ENCODE data around the gene EFNA1.
"Not testable (repeated sequence)": the region's sequence is repeated elsewhere in the genome, so short reads cannot be mapped to it uniquely, and the experiment has no call there.

EFNA1 gene

DNA sequence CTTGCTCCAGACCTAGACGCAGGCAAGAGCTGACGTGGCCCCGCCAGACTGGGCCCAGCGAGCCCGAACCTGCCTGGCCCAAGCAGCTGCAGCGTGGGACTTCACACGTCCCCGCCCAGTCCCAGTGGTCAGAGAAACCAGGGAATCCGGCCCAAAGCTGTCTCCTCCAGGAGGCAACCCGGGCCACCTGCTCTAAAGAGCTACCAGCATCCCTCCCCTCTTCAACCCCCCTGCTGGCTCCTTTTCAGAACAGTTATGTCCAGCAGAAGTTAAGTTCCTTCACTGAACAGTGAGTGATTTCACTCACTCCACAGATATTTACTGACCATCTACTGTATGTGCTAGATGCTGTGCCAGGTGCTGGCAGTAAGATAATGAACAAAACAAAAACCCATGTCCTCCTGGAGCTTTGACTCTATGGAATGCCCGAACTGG is 2.1 kb upstream of the EFNA1 start:
- no peak for DNase-seq

DNA sequence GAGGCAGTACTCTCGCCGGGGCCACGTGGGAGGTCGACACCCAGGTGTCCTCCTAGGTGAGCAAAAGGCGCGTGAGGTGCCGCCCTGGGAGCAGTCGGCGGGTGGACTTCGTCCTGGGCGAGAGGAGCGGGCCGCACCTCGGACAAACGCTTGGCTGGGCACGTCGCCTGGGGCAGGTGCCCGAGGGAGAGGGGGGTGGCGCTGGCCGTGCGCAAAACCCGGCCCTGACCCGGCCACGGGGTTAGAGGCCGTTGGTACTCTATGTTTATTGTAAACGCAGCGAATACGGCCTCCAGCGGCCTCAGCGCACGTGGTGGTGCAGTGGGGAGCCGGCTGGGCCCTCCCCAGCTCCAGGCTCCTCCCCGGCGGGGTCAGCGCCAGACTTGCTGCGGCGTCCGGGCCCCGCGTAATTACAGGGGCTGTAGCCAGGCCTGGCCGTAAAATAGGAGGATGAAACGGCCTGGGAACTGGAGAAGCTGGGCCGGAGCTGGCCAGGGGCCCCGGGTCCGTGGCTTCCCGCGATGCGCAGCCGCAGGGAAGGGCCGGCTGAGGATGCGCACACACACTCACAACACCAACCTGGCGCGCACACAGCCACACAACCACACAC is 1.6 kb upstream of the EFNA1 start:
- no peak for DNase-seq

DNA sequence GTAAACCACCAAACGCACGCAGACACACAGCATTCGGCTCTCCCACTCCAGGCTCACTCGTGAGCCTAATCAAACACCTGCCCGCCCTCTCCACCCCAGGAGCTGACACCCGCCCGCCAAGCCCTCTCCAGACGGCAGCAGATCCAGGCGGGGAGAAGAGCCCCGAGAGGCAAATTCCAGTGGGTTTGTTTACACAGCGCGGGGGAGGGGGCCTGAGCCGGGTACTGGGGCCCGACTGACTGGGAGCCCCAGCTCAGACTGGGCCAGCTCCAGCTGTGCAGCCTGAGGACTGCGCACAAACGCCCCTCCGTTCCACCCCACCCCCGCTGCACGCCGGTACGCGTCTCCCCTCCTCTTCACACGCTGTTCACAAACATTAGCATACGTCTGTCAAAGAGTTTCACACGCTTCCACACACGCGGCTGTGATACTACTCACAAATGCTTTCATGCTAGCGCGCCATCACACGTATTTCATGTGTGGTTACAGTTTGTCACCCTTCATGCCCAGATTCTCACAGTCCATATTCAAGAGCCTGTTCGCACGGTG is 1.0 kb upstream of the EFNA1 start:
- peak; percentile 16 for DNase-seq

DNA sequence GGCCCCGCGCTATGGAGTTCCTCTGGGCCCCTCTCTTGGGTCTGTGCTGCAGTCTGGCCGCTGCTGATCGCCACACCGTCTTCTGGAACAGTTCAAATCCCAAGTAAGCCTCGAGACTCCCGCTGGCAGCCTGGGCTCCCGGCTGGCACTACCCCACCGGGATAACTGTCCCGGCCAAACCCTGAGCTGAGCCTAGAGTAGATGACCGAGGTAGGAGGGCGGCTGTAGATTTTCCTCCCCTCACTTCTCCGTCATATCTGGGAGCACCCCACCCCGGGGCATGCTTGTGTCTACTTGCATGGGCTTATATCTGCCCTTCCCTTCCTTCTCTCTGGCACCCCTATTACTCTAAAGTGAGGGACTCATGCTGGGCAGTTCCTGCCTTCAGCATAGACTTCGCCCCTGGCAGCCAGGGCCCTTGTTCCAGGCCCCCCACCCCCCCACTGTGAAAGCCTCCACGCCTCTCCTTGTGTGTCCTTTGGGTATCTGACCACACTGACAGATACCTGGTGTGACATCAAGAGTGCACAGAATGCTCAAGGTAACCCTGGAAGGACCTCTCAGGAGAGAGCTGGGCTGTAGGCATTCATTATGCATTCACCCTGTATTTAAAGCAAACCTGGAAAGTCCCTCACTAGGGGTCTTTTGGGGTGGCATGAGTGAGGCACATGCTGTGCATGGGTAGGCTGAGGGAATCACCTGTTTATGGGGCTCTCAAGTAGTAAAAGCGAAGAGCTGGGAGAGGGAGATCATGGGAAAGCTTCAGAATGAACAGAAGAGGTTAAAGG is 485 bp downstream of the EFNA1 start:
- no peak for DNase-seq

DNA sequence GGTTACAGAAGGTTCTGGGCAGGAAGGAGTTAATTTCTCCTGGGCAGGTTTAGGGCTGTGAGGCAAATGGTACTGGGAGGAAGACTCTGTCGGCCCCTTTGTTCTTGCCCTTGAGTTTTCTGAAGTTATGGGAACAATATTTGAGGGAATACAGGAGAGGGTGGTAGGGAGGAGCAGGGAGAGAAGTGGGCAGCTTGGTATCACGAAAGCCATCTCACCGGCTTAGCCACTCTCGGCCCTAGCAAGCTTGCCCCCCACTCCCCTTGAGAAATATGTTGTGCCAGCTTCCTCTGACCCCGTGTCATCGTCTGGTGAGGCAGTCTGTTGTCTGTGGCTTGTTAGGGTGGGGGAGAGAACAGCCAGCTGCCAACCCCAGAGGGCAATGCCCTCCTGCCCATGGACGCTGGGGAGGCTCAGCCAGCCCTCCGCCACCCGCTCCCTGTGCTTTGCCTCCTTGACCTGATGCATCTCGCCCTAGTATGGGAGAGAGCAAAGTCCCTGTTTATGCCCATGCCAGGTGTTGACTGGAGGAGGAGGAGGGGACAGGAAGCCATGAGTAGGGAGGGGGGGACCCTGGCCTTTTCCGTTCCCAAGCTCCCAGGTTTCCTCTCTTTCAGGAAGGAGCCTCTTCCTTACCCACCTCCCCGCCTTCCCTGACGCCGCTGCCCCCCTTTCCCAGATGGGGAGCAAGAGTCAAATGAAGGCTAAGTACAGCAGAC is 1.2 kb downstream of the EFNA1 start:
- DNase-seq = no peak

DNA sequence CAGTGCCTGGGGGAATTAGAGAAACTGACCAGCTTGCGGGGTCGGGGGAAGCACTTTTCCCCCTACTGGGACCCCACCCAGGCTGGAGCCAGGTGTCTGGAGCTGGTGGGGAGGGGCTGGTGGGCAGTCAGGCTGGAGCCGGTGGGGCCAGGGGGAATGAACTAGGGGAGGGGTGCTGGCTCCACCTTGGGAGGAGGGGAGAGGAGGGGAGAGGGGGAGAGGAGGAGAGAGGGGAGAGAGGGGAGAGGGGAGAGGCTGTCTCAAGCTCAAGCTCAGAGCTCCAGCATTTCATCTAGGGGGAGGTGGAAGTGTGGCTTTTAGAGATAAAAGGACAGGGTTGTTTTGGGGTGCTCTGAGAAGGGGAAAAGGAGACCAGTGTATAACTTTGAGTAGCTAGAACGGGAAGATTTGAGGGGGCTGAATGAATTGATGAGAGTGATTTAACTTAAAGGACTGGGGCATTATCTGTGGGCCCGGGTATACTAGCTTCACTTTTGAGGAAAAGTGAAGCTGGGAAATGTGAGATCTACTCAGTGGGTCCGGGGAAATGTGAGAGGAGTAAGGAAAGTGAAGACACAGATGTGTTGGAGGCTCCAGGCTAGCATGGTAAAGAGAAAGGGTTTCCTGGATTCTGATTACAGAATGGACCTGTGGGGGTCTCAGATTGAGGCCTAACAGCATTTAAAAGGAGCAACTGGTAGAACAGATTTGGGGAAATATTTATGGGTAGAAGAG is 2.8 kb downstream of the EFNA1 start:
- no peak for DNase-seq

DNA sequence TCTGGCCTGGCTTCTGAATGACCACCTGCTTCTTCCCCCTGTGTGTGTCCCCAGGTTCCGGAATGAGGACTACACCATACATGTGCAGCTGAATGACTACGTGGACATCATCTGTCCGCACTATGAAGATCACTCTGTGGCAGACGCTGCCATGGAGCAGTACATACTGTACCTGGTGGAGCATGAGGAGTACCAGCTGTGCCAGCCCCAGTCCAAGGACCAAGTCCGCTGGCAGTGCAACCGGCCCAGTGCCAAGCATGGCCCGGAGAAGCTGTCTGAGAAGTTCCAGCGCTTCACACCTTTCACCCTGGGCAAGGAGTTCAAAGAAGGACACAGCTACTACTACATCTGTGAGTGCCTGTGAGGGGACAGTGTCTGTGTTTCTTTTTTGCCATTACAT is 3.6 kb downstream of the EFNA1 start:
- DNase-seq = no peak

DNA sequence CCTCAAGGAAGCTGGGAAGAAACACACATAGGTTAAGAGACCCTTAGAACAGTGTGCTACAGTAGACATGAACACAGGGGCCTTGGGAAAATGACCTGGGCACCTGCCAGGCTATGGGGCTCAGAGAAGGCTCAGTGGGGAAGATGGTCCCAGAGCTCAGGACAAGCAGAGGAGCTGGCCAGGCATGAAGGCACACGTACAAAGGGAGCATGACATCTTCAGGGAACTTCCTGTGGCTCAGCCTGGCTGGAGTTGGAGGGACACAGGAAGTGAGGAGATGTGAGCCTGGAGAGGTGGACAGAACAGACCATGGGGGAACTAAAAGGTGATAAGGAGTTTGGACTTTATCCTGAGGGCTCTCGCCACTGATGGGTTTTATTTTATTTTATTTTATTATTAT is 4.2 kb downstream of the EFNA1 start:
- no peak for DNase-seq

DNA sequence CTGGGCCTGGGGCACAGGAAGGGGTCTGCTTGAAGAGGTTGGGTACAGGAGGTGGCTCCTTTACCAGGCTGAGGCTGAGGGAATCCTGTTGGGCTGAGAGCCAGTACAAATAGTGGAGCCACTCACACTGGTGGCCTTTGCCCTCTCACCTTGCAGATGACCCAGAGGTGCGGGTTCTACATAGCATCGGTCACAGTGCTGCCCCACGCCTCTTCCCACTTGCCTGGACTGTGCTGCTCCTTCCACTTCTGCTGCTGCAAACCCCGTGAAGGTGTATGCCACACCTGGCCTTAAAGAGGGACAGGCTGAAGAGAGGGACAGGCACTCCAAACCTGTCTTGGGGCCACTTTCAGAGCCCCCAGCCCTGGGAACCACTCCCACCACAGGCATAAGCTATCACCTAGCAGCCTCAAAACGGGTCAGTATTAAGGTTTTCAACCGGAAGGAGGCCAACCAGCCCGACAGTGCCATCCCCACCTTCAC is 6.2 kb downstream of the EFNA1 start:
- no peak for DNase-seq

DNA sequence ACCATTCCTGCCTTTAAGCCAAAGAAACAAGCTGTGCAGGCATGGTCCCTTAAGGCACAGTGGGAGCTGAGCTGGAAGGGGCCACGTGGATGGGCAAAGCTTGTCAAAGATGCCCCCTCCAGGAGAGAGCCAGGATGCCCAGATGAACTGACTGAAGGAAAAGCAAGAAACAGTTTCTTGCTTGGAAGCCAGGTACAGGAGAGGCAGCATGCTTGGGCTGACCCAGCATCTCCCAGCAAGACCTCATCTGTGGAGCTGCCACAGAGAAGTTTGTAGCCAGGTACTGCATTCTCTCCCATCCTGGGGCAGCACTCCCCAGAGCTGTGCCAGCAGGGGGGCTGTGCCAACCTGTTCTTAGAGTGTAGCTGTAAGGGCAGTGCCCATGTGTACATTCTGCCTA is 6.6 kb downstream of the EFNA1 start:
- no peak for DNase-seq

DNA sequence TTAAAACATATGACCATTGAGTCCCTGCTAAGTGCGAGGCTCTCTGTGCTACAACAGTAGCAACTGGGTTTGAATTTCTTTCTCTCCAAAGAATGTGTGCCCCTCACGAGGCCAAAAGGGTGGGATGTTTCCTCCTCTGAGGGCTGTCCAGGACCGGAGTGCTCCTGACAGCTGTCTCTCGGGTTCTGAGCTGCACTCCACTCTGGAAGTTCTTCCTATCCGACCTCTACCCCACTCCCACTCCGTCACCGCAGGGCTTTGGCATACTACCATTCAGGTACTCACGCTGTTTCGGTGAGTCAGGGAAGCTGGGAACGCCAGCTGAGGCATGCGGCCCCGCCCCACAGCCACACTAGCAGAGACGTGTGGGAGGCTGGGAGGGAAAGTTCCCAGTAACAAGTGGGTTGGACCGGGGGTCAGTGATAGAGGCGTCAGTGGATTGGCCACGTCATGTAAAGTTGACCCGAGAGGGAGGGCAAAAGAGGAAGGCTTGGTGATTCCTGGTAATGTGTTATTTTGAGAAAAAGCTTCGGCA is 7.3 kb downstream of the EFNA1 start:
- peak; percentile 72 for DNase-seq

DNA sequence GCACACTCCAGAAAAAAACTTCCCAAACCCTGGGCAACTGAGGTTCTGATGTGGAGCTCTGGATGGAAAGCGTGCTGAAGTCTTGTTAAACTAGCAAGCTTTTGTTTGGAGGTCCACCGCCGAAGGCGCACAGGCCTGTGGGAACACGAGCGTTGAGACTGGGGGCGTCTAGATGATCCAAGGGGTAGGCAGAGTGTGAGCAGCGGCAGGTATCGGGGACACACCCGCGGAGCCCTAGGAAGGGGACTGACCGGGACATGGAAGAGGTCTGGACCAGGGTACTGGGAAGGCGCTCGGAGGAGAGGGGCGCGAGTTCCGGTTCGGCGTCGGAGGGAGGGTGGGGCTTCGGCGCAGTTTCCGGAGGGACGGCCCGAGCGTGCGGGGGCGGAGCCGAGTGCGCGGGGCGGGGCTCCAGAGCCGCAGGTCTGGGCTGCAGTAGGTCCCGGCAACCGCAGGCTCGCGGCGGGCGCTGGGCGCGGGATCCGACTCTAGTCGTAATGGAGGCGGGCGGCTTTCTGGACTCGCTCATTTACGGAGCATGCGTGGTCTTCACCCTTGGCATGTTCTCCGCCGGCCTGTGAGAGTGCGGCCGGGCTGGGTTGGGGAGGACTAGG is 7.8 kb downstream of the EFNA1 start, which contains the start of gene SLC50A1:
TSS of gene SLC50A1 (plus strand) at position 438 of the 614 bp plus-strand sequence. CDS start at position 498, 60 bp downstream.
- DNase-seq = peak; percentile 97

DNA sequence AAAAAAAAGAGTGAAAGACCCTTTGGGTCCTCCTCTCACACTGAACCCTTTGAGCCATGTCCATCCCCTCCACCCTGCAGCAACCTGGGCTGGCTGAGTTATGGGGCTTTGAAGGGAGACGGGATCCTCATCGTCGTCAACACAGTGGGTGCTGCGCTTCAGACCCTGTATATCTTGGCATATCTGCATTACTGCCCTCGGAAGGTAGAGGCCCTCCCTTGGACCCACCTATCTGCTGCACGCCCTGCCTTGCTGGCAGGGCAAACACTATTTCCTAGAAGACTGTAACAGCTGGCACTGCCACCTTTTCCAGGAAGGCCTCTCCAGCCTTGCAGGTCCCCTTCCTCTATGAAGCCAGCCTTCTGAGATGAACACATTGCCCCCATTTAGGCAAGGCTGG is 9.1 kb downstream of the EFNA1 start:
- DNase-seq = peak; percentile 64

DNA sequence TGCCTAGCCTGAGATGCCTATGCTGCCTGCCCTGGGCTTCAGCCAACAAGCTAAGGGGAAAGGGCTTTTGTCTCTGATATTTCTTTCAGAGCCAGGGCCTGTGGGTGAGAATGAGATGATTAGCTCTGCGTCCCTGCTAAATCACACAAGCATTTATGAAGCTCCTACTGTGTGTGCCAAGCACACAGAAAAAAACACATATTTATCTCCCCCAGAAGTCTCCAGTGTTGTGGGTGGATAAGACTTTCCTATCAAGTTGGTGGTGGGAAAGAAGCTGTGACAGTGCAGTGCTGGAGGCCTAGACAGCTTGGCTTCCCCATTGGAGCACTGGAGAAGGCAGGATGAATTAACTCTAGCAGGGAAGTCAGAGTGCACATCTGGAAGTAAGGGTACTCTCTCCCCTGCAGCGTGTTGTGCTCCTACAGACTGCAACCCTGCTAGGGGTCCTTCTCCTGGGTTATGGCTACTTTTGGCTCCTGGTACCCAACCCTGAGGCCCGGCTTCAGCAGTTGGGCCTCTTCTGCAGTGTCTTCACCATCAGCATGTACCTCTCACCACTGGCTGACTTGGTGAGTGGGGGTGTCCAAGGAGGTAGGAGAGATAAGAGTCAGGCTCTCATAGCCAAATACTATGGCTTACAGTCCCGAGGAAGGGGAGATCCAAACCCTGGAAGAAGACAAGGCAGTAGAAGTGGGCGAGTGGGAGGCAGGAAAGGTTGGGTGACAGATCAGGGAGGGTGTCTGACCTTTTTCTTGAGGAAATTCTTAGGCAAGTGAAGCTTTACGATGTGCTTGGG is 9.7 kb downstream of the EFNA1 start:
- DNase-seq = no peak

DNA sequence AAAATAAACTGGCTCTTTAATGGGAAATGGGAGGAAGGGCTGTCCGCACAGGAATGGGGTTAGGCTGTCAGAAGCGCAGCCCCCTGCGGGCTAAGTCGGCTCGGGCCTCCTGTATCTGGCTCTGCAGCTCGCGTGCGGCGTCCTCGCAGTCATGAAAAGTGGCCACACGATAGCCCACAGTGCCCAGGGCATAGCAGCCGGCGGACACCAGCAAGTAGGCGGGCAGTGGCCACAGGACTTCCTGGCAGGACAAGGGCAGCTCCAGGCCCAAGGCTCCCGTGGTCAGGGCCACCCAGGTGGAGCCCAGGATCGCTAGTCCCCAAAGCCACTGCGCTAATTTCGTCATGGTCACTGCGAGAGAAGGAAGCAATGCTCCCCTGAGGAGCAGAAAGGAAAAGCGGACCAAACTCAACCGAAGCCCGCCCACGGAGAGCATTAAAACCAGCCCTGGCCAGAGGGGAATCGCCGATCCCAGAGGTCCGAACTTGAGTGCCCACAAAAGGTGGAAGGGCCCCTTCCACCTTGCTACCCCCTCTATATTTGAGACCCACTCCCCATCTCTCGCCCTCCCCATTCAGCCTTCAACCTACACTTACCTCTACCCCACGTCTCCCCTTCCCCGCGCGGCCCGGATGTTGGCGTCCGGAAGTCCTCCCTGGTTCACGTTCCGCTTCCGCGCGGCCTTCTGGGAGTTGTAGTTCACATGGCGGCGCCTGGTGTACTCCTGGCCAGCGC is 12.4 kb downstream of the EFNA1 start, which contains the start of gene DPM3:
TSS of gene DPM3 (minus strand) at position 637 of the 735 bp plus-strand sequence. CDS start at position 346, 291 bp downstream.
- DNase-seq = peak; percentile 94

DNA sequence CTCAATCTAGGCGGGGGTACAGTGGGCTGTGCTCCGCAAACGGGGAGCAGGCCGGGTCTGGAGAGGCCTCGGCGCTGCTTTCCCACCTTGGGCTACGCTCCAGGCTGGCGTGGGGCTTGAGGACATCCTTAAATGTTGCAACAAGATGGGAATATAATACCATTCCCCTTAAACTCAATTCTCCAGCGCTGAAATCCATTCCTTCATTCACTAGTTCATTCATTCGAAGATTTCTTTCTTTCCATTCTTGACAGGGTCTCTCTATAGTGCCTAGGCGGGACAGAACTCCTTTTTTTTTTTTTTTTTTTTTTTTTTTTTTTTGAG is 12.9 kb downstream of the EFNA1 start:
- no peak for DNase-seq

DNA sequence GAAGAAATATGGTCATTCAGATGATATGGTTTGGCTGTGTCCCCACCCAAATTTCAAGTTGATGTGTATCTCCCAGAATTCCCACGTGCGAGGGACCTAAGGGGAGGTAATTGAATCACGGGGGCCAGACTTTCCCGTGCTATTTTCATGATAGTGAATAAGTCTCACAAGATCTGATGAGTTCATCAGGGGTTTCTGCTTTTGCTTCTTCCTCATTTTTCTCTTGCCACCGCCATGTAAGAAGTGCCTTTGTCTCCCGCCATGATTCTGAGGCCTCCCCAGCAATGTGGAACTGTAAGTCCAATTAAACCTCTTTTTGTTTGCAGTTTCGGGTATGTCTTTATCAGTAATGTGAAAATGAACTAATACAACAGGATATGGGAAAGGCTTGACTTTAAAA is 14.1 kb downstream of the EFNA1 start:
- no peak for DNase-seq

DNA sequence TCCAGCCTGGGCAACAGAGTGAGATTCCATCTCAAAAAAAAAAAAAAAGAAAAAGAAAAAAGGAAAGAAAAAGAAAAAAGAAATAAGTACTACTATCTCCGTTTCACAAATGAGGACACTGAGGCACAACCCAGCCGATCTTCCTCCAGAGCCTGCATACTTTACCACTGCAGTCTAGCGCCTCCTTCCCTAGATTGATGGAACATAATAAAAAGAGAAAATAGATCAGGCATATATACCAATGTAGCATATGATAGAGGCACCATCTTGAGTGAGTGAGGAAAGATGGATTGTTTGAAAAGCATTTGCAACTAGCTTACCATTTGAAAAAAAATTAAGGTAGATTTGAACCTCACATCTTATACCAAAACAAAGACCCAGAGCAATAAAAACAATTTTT is 17.8 kb downstream of the EFNA1 start:
- no peak for DNase-seq

DNA sequence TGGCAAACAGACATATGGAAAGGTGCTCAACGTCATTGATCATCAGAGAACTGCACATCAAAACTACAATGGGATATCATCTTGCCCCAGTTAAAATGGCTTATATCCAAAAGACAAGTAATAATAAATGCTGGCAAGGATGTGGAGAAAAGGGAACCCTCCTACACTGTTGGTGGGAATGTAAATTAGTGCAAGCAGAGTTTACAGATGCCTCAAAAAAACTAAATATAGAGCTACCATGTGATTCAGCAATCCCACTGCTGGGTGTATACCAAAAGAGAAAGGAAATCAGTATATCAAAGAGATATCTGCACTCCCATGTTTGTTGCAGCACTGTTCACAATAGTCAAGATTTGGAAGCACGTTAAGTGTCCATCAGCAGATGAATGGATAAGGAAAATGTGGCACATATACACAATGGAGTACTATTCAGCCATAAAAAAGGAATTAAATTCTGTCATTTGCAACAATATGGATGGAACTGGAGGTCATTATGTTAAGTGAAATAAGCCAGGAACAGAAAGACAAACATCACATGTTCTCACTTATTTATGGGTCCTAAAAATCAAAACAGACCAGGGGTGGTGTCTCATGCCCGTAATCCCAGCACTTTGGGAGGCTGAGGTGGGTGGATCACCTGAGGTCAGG is 28.4 kb downstream of the EFNA1 start:
- not testable (repeated sequence) for DNase-seq

DNA sequence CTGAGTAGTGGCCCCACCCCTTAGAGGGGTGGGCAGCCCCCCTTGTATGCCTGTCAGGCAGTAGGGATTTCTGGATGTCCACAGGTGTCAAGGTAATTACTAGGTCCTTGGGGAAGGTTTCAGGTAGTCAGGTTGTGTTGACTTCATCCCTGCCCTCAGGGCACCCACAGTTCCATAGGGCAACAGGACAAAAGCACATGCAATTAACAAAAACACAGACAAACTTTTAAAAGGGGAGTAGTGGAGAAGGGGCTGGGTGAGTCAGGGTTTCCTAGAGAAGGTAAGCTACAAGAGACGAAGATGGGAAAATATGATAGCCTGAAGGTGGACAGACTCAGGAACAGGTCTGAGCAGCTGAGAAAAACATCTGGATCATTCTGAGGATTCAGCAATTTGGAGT is 31.3 kb downstream of the EFNA1 start:
- no peak for DNase-seq
